LHCN-M2 (cell line): ENCODE results near the gene ITFG1. TPM values are rescaled to one million over a fixed set of nuclear protein-coding genes. Genes with fewer than 3 reads are reported as not detected.

Experiments
- DNase-seq: peaks from one replicate; pipeline ENCODE4 v3.0.0-alpha.2; 2012; ENCODE audit warnings: low read depth
- polyA plus RNA-seq: library from polyadenylated mRNA; unstranded; fragments of >200 nt; gene quantifications from one replicate; pipeline ENCODE4 v1.2.1, GENCODE V29; 2012; ENCODE audit warnings: missing spikeins
- total RNA-seq: library from RNA; depleted of rRNA; stranded (reverse); fragments of >200 nt; gene quantifications from 2 replicates; pipeline ENCODE4 v1.2.3, GENCODE V29; 2014; rRNA removed

Gene ITFG1
- 57.3 and 69.2 TPM in 2 replicates for total RNA-seq
- polyA plus RNA-seq = 31.0 TPM

DNA sequence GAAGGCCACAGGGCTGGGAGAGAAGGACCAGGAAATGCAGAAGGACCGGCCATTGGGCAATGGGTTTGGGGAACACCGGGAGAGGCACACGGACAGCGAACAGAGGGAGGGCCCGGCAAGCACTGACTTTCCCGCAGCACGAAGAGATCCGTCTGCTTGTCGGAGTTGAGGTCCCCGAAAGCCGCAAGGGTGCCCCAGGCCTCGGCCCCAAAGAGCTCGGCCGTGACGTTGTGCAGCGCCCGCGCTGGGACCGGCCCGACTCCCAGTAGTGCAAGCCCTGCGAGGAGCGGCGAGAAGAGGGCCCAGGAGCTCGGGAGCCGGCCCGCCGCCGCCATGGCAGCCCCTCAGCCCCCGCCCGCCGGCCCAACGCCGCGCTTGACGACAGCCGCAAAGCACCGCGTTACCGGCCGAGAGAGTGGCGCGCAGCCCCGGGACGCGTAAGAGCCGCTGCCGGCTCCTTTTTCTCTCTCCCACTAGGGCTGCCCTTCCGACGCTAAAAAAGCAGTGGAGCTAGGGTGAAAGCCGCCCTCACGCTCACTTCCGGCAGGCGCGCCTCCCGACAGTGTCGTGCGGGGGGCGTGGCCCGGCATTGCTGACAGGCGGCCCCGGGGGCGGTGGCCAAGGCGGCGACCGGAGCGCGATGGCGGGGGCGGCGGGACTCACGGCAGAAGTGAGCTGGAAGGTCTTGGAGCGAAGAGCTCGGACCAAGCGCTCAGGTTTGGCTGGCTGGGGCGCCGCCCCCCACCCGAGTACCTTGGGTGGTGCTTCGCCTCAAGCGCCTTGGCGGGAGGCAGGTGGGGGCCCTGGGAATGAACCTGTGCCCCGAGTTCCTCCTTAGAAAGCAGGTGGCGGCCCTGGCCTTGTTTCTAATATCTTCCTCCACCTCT lies at the start of gene ITFG1, which contains the start of gene PHKB:
Gene ITFG1 (minus strand): TSS at position 353 of the 887 bp plus-strand sequence. CDS start 18 bp downstream, at position 335.
Gene PHKB (plus strand): TSS at position 621 of the 887 bp plus-strand sequence. CDS start 20 bp downstream, at position 641.
- DNase-seq = peak; percentile 91

DNA sequence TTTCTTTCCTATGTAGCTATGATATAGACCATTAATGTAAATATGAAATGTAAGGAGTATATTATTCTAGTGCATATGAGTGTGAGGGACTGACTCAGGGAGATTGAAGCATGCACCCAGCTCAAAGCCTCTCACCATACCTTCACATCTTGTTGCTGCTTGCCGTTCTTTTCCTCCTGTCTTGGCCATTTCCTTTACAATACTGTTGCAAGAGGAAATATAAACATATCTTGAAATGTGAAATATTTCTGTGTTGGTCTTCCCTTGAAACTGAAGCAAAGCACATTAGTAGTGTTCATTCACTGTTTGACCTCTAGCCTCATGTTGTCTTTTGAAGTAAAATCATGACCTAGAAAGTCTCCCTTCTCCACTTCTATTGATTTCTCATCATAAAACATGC lies 46.8 kb upstream of the ITFG1 start:
- DNase-seq = no peak

DNA sequence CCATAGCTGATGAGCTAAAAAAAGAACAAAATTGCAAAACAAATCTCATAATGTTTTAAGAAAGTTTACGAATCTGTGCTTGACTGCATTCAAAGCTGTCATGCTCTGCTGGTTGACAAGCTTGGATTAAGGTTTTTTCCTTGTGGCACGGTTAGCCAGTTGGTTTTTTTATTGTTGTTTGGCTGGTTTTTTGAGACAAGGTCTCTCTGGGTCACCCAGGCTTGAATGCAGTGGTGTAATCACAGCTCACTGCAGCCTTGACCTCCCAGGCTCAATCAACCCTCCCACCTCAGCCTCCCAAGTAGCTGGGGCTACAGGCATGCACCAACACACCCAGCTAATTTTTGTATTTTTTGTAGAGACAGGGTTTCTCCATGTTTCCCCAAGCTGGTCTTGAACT lies 45.9 kb upstream of the ITFG1 start:
- no peak for DNase-seq

DNA sequence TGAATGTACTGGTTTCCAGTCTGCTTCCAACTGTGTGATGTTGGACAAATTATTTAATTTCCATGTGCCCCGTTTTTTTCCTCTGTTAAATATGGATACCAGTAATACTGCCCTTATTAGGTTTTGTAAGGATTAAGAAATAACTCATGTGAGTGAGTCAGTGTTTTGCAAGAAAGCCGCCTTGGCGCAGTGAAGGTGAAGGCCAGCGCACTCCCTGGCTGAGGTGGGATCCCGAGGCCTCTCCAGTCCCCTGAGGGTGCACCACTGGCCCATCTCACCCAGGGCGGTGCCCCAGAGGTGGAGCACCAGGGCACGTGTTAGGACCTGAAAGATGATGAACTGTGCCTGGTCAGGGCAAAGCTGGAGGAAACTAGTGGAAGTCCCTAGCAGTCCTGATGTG lies 43.7 kb upstream of the ITFG1 start:
- DNase-seq = no peak

DNA sequence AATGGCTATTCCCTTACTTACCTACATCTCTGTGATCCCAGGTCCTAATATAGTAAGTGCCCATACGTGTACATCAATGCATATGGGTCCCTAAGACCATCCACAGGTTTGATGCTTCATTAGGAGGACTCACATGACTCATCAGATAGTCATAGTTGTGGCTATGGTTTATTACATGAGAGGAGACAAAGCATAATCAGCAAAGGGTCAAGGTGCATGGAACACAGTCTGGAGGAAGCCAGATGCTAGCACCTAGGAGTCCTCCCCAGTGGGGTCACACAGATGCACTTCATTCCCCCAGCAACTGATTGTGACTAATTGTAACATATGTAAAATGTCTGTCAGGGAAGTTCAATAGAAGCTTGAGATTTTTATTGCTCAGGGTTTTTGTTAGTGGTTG lies 43.1 kb upstream of the ITFG1 start:
- DNase-seq = peak; percentile 56

DNA sequence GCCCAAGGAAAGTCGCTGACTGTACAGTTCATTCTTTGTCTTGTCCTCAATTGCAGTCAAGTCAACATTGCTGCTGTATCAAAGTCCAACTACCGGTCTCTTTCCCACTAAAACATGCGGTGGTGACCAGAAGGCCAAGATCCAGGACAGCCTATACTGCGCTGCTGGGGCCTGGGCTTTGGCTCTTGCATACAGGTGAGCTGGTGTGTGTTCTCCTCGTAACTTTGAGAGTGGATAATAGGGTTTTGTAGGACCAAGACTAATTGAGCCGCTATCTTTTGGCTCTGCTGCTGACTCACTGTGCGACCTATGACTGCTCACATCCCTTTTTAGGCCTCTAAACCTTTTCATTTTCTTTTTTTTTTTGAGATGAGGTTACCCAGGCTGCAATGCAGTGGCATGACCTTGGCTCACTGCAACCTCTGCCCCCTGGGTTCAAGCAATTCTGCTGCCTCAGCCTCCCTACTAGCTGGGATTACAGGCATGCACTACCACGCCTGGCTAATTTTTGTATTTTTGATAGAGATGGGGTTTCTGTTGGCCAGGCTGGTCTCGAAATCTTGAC lies 38.9 kb upstream of the ITFG1 start:
- no peak for DNase-seq

DNA sequence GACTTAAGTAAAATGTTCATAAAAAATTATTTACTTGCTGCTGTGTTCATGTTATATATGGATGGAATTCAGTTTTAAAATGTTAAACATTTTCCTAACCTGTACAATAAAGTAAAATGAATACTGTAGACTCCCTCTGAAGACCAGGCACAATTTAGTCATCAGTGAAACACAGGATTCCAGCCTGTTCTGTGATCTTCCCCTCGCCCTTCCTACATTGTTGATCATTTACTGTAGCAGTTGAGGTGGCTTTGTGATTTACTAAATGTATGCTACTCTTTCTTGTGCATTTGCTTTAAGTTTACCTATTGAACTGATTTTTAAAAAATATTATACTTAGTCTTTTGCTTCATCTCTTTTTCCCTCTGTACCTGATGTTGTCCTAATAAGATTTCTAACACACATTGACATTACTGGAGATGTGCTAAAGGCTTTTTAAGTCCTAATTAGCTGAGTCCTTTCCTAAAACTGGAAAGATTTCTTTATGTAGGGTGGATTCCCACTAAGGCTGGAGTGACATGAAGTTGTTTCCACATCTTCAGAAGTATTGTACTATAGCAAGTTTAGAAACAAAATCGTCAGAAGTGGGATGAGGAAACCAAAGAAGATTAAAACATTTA lies 38.3 kb upstream of the ITFG1 start:
- no peak for DNase-seq

DNA sequence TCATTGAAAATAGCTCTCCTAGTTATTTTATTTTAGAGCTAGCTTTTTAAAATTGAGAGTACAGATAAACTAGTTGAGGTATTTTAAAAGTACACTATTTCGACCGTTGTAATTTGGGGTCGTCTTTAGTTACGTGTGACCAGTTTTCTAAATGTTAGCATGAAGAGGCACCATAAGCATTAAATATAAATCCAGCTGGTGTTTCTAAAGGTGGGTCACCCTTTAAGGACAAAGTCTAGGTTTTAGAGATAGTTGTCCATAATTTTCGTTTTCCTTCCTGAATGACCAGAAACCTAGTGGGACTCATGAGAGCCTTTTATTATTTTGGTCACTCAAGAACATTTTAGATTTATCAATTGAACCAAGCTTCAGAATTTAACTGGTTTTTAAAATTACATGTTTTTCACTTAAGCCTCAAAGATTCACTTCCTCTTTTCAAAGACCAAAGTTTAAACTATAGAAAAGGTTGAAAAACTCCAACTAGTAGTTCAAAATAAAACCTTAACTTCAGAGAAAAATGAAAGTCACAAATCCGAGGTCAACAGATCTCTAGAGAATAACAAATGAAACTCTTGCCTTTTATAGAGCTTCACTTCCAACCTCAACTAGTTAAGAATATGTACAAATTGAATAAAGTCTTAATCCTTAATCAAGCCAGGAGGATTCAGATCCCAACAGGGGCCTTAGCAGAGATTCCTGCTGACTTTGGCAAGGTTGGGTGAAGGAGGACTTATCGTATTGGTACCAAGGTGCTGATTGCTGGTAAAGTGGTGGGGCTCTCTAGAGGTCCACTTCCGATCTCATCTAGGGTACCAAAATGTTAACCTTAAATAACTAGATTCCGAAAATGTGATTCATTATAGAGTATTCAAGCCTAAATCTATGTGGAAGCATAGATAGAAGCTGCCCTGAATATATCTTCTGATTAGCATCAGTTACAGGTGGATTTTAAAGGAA lies 32.8 kb upstream of the ITFG1 start:
- DNase-seq = no peak

DNA sequence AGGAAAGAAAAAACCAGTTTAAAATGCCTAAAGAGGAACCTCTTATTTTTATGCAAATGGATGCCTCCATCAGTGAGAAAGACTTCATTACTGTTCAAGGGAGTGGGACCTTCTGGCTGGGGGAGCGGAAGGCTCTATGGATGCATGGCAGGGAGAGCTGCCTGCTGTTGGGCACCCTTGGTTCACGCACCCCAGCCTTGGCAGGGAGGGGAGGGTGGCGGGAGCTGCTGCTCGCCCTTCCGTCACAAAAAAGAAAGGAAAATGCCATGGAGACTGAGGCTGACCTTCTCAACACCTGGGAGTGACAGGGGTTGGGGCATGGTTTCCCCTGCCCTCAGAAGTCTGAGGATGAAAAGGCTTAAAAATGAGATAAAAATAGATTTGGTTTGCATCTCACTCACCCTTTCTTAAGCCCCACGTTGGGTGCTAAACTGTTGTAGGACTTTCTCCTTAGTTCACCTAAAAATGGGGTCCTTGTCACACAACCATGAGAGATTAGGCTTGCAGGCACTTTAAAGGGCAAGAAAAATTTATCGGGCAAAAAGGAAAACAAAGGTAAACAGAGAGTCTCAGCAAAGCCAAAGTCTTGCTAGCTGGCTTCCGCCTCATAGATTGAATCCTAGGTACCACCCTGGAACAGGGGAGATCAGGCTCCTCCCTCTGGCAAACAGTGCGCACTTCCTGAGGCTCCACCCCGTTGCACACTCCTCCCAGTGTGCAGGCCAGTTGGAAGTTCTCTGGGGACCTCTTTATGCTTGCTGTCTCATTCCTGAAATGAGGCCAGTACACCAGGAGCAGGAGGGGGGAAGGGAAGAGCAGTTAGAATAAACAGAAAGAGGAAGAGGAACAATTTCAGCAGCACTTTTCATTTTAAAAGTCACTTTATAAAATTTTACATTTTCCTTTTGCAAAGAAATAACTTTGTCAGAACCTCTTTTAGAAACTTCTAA lies 31.8 kb upstream of the ITFG1 start:
- peak; percentile 65 for DNase-seq

DNA sequence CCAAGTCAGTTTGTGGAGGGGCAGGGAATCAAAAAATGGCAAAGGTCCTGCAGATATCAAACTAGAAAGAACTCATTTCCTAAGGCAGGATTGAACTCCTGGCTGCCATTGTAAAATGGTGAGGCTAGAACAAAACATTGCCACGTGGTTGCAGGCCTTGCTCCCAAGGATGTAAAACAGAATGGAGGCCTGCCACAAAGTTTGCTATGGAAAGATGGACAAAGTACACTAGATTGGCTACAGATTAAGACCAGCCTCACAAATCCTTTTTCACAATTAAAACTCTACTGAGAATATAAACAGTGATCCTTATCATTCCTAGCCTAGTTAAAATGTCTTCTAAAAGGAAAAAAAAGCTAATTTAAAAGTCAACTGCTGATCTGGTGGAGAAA lies 31.2 kb upstream of the ITFG1 start:
- no peak for DNase-seq

DNA sequence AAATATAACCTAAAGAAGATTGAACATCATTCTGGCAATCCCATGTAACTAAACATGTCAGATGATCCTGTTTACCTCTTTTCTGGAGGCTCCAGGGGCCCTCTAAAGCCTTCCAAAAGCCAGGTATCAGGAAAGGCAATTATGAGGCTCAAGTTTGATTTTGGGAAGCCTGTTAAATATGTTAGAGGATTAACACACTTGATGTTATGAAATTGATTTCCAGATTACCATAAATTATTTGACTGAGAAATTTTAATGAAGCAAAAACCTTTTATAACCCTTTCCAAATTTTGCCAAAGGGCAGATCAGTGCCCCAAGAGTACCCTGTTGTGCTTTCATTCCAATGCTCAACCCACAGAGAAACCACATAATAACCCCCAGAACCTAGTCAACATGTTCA lies 29.6 kb upstream of the ITFG1 start:
- DNase-seq = no peak

DNA sequence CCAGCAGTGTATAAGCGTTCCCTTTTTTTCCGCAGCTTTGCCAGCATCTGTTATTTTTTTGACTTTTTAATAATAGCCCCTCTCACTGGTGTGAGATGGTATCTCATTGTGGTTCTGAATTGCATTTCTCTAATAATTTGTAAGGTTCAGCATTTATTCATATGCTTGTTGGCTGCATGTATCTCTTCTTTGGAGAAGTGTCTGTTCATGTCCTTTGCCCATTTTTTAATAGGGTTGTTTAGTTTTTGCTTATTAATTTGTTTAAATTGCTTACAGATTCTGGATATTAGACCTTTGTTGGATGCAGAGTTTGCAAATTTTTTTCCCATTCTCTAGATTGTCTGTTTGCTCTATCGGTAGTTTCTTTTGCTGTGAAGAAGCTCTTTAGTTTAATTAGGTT lies 27.2 kb upstream of the ITFG1 start:
- no peak for DNase-seq

DNA sequence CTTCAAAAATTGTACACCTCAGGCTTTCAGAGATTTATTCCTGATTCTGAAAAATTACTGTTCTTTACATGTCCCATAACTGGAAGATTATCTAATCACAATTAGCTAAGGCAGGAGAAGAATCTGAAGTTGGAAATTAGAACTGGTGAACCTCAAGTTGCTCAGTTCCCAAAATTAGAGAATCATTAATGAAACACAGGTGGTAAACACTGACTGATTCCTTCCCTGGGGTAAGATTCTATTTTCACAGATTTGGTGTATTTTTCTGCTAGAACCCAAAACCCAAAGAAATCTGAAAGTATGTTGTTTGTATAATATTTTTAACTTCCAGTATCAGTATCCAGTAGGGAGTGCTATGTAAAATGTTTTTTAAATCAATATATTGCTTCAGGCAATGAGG lies 26.0 kb upstream of the ITFG1 start:
- DNase-seq = no peak

DNA sequence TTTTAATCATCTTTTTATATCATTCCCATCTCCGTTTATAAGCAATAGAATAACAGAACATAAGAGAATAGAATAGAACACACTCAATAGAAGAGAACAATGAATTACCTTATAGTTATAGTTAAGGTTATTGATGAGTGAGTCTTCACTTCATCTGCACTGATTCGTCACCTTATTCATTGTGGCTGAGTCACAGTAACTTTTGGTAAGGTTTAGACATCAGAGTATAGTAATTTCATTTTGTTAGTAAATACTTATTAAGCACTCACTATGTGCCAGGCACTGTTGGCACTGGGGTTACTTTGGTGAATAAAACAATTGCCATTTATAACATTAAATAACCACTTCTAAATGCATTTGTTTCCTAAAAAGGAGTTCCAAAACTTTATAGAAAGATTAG lies 22.8 kb upstream of the ITFG1 start:
- no peak for DNase-seq

DNA sequence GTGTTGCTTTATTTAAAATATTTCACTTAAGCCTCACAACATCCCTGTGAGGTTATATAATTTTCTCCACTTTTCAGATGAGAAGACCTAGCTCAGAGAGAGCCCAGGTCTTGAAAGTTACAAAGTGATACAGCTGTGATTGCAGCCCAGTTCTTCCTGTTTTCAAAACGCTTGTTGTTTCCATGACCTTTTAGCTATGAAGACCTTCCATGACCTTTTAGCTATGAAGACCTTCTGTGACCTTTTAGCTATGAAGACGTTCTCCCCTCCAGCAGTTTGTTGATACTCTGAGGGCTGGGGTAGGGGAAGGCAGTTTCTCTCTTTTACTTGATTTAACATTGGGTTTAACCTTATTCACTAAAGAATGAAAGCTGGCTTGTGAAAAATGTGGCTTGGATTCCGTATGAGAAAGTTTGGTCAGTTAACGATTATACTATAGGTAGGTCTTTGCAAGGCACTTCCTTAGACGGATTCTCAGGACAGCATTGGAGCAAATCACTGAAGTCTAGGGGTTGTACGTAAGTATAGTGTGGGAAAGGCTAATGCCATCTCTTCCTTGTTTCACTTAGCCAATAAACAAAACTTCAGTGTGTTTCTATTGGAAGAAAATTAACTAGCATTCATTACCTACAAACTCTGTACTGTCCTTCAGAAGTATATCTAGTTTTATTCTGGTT lies 21.0 kb upstream of the ITFG1 start:
- DNase-seq = no peak

DNA sequence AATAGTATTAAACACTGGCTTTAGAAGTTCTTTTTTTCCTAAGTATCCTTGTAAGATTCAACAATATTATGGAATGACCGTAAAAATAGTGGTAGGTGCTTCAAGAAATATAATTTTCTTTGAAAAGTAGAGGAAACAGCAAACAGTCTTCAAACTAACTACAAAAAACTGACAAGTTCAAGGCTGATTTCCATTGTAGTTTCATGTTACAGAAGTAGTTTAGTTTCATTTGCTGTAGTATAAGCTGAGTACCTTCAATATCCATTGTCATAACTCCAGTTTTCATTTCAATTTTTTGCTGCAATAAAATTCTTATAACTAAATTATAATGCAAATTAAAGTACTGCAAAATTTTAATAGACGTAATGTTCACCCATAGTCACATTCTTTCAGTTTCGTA lies 19.5 kb upstream of the ITFG1 start:
- no peak for DNase-seq

DNA sequence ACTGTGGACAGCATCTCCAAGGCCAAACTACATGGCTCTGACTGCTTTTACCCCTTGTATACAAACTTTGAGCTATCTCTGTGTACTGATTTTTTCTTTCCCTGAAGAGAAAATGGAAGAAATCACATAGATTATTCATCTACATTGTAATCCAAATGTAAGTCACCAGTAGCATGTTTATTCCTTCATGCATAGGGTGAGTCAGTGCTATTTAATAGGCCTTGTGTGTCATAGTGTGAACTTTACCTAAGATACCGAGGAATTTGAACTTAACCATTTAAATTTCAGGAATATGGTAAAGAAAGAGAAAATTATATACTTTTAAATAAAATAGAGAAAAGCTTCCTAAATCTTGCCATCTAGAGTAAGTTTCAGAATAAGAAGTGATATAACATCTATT lies 16.8 kb upstream of the ITFG1 start:
- peak; percentile 29 for DNase-seq

DNA sequence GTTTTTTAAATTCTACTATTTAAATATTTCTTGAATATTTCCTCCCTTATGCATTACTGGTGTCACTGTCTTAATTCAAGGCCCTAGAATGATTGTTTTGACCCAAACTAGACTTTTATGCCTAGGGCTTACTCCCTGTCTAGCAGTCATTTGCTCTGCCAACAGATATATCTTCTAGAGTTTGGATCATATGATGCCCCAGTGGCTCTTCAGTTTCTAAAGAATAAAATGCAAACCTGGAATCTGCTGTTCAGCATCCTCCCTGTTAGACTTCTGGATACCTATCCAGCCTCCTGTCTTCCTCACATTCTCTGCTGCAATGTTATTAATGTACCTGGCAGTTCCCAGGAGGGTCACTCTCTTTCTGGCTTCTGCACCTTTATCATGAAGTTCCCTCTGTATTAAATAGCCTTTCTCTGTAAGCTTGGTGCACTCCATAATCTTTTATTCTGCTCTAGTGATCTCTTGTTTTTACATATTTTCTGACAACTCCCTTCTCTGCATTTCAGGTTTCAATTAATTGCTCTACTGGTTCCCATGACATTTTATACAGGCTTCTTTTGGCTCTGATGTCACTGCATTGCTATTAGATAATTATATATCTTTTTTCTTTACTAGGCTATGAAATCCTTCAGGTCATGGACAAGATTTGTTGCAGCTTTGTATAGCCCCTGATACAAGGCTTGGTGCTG lies 15.9 kb upstream of the ITFG1 start:
- no peak for DNase-seq

DNA sequence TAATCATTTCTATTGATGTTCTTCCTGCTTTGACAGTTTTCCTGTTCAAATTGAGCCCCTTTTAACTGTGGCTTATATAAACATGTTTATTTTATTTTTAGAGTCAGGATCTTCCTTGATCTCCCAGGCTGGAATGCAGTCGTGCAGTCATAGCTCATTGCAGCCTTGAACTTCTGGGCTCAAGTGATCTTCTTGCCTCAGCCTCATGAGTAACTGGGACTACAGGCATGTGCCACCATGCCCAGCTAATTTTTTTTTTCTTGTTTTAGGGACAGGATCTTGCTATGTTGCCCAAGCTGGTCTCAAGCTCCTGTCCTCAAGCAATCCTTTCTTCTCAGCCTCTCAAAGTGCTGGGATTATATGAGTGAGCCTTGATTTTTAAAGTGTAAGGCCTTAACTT lies 14.9 kb upstream of the ITFG1 start:
- DNase-seq = peak; percentile 19
